Stimulated activated CD4-positive, alpha-beta T cell treated with anti-CD3 and anti-CD28 coated beads, Interleukin-12 subunit alpha, Interleukin-12 subunit beta, amount 100 ng/mL, for 48 hours (primary cell): Measurements from ENCODE around the gene TIE1.

ENCODE experiments used
- DNase-seq, 3 donors: peaks; one replicate each; pipeline ENCODE4 v3.0.0-alpha.2; 2020; ENCODE audit warnings: low read depth in 2 of 3, low spot score in 1 of 3

TIE1 gene

DNA sequence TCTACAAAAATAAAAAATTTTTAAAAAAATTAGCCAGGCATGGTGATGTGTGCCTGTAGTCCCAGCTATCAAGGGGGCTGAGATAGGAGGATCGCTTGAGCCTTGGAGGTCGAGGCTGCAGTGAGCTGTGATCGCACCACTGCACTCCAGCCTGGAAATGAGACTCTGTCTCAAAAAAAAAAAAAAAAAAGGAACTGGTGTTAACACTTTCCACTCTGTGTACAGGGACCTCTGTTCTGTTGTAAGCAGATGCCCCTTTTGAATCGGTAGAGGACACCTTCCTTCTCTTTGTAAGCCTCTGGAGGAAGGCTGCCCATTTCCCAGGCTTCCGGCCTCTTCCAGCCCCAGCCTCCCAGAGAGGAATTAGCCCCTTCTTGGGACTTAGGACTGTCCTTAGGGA is 8.1 kb upstream of the TIE1 start:
- no peak for DNase-seq

DNA sequence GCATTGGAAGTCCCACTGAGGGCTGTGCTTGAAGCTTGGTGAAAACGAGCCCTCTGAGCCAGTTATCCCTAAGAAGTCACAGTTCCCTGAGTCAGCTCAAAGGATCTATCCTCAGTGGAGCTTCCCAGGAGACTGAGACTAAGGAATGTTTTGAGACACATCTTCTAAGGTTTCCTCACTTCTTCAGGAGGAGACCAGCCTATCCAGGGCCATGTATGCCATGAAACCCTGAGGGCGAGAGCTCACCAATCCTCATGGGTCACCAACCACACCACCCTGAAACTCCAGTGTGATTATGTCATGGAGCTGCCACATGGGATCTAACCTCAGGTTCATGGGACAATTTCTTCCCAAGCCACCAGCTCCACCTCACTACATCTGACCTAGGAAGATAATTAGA is 7.6 kb upstream of the TIE1 start:
- DNase-seq, result no peak

DNA sequence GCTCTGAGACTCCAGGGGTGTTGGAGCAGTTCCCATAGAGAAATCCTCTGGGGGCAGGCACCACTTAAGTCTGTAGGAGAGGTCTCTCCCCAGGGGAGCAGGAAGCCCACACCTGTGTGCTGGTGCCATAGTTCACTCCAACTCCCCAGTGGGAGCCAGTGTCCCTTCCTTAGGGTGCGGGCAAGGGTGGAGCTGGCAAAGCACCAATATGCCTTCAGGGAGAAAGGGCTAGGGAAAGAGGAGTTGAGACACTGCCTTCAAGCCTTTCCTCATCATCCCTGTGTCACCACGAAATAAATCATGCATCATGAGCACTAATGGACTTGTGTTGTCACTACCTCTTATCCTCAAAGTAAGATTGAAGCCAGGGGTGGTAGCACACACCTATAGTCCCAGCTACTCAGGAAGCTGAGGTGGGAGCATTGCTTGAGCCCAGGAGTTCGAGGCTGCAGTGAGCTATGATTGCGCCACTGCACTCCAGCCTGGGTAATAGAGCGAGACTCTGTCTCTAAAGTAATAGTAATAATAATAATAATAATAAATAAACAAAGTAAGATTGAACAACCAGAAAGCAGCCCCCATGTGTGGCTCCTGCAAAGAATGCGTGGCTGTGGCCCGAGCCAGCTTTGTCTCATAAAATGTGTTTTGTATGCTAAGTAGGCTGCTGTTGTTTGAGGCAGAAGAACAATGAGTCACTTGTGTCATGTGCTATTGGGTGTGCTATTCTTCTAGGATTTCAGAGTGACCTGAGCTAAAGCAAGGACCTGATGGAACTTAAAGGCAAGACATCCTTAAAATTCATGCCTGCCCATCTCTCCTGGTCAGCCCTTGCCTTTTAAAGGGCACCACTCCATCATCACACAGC is 6.7 kb upstream of the TIE1 start:
- DNase-seq, result no peak

DNA sequence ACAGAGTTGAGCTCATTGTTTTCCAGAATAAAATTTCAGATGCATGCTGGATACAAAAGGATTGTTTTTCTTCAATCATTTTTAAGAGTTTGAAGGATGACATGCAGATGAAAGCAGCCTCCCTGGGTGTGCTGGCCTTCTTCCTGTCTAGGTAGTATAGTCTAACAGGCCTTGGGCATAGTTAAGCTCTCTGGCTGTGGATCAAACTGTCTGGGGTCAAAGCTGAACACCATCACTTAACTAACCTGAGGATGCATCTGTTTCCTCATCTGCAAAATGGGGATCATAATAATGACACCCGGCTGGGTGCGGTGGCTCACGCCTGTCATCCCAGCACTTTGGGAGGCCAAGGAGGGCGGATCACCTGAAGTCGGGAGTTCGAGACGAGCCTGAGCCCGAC is 6.0 kb upstream of the TIE1 start:
- no peak for DNase-seq

DNA sequence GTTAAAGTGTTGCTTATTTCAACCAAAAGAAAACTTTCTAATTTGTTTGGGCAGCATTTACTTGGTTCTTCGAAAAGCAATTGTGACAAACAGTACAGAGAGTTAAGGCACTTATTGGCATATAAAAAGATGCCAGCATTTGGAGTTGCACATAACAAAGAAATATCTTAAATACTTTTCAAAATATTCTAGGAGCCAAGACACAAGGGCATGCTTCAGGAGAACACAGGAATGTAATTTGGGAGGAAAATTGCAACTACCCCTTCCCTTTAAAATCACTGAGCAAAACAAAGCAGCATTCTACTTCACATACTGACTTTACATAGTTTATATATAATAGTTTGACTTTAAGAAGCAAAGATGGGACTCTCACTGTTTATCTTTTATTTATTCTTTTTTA is 4.6 kb upstream of the TIE1 start:
- DNase-seq, result no peak

DNA sequence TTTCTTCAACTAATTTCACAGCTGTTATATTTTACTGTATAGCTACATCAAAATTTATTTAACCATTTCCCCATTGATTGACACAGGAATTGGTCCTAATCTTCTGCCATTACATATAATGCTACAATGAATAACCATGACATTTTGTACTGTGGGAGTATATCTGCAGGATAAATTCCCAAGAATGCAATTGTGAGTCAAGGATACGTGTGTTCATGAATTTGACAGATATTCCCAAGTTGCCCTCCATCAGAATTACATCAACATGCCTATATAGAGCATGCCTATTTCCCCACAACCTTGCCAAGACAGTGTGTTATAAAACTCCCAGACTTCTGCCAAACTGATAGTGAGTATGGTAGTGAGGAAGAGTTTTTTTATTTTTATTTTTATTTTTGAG is 2.7 kb upstream of the TIE1 start:
- DNase-seq, result no peak

DNA sequence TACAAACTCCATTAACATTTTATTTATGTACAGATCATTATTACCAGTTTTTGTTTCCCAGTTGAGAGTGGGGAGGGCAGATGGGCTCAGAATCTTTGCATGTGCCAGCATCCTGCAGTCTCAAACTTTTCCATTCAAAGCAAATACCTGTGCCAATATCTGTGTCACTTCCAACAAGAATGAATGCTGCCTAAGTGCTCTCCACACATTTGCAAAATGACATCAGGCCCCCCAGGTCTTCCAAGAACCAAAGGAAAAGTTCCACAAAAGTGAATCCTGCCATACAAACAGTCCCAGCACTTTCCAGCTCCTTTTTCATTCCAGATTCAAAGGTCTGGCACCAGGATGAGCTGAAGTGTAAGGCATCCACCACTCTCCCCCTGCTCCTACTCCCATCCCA is 1.7 kb upstream of the TIE1 start:
- DNase-seq, result no peak

DNA sequence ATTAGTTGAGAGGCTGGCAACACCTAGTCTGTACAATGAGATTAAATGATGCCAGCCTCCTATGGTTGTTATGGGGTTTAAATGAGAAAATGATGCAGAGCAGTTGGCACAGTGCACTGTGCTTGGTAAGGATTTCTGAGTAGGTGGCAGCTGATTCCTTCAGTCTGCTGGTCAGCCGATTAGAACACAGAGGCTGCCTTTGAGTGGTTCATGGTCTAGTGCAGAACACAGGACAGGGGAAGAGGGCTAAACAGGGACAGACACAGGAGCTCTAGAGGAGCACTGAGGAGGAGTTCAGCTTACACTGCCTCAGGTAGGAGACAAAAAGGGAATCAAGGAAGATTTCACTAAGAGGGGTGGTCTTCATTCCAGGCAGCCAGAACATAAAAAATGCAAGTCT is 1.4 kb downstream of the TIE1 start:
- DNase-seq, result no peak

DNA sequence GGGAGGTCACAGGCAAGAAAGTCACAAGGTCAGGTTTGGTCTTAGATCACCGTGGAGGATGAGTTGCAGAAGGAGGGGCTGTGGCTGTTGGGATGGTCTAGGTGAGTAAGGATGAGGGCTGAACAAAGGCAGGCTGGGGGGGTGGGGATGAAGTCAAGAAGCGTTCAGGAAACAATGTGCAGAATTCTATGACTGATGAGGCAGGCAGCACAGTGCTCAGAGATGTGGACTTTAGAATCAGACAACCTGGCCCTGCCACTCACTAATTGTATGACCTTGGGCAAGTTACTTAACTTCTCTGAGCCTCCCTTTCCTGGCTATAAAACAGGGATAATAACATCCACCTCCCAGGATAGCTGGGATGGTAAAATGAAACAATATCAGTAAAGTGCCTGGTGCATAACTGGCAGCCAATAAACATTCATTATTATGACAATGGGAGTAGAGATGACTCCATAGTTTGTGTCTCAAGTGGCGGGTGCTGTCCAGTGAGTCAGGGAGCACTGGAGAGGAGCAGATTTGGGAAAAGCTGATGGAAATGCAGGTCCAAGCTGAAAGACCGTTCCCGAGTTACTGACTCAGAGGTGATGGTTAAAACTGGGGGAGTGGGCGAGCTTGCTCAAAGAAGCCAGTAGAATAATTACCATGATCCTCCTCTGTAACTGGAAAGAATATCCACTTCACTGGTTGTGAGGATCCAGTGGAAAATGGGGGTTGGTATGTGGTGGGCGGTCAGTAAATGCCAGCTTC is 2.1 kb downstream of the TIE1 start:
- no peak for DNase-seq

DNA sequence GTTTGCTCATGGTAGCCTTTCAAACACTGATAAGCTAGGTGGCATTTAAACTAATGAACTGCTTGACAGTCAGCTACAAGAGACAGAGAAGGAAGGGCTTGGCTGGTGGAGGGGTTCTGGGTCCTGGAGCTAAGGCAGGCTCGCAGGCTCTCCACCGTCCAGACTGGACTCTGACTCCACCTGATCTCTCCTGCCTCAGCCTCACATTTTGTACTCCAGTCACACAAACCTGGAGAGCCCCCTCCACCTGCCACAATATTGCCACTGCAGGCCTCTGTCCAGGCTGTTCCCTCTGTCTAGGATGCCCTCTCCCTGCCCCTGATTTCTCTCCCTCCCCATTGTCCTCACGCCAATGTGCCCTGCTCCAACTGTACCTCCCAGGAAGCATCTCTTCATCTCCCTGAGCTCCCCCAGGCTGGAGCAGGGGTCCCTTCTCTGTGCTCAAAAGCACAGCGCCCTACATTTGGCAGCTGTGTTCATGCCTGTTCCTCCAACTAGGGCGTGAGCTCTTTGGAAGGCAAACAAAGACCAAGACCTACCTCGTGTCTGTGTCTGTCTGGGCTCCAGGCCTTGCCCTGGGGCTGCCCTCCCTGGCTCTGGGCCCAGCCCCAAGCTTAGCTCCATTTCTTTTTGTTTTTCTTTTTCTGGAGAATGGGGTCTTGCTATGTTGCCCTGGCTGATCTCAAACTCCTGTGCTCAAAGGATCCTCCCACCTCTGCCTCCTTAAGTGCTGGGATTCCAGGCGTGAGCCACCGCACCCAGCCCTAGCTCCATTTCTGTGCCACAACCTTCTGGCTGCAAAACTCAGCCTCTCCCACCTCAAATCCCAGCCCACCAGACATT is 2.9 kb downstream of the TIE1 start:
- no peak for DNase-seq

DNA sequence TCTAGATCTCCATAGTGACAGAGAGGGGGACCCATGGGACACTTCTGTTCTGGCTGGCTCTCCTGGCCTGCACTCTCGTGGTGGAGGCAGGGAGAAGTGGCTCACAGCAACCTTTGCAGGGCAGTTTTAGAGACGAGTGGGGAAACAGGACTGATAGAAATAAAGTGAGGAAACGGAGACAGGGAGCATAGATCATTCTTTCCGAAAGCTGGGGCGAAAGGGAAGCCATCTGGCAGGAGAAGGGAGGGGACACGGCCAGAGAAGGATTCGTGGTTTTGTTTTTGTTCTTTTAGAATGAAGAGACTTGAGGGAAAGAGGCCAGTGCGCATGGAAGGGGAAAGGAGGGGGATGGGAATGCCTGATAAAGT is 3.5 kb downstream of the TIE1 start:
- no peak for DNase-seq

DNA sequence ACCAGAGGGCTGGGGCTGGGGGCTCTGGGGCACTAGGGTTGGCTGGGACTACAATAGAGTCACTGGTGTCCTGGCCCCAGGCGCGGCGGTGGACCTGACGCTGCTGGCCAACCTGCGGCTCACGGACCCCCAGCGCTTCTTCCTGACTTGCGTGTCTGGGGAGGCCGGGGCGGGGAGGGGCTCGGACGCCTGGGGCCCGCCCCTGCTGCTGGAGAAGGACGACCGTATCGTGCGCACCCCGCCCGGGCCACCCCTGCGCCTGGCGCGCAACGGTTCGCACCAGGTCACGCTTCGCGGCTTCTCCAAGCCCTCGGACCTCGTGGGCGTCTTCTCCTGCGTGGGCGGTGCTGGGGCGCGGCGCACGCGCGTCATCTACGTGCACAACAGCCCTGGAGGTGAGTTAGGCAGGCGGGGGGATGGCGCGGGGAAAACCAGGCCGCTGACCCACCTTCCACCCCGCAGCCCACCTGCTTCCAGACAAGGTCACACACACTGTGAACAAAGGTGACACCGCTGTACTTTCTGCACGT is 4.1 kb downstream of the TIE1 start:
- DNase-seq, result no peak

DNA sequence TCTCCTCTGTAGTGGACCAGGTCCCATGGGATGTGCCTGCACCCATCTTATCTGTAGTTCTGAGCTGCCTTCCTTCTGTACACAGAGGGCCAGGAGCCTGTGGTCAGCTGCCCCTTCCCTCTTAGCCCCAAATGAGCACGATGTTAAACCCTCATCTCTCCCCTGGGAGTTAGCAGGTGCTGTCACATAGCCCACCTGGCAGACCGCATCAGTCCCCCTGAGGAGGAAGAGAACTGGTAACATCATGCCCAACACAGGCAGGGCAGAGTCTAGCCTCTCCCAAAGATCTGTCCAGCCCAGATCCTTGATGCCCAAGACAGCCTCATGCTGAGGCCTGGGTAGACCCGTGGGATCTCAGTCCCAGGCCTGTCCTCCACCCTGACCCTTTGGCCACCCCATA is 4.7 kb downstream of the TIE1 start:
- DNase-seq, result no peak

DNA sequence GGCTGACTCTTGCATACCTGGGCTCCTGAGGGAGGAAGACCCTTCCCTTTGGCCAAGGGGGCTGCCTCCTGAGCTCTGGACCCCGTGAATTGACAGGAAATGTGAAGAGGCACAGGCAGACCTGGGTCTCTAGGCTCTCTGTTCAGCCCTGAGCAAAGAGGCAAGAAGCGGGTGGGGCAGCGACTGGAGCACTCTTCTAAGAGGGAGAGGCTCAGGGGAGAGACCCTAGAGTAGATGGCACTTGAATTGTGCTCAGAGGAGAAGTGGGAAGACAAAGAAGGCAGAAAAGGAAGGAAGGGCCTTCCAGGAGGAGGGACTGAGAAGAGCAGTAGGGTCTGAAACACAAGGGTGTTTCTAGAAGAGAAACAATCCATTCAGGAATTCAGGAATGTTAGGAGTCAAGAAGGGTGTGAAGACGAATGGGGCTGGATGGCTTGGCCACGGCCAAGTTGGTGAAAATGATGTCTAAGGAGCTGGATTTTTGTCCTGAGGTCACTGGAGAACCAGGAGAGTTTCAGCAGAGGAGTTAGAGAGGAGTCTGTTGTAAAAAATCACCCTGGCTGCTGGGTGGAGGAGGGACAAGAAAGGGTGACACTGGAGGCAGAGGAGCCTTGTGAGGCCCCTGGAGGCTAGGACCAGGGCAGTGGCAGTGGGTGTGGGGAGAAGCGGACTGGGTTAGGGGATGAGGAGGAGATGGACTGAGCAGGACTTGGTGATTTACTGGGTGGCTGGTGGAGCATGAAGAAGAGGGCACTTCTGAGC is 5.3 kb downstream of the TIE1 start:
- DNase-seq, result no peak

DNA sequence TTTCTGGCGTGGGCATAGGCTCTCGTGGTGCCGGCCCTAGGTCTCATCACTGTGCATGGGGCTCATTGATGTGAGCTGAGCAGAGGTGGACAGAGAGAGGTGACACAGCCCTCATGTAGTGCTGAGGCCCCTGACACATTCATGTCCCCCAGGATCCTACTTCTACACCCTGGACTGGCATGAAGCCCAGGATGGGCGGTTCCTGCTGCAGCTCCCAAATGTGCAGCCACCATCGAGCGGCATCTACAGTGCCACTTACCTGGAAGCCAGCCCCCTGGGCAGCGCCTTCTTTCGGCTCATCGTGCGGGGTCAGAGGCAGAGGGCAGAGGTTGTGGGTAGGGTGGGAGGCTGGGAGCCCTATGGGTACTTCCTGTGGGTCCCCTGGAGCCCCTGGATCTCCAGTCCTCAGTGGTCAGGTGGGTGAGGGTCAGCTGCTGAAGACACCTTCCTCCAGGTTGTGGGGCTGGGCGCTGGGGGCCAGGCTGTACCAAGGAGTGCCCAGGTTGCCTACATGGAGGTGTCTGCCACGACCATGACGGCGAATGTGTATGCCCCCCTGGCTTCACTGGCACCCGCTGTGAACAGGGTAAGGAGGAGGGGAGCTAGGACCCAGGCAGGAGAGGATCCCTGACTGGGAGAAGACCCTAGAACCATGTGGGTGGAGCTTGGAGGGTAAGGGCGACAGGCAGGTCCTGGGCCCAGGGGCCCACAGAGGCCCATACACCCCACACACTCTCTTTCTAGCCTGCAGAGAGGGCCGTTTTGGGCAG is 6.1 kb downstream of the TIE1 start:
- no peak for DNase-seq

DNA sequence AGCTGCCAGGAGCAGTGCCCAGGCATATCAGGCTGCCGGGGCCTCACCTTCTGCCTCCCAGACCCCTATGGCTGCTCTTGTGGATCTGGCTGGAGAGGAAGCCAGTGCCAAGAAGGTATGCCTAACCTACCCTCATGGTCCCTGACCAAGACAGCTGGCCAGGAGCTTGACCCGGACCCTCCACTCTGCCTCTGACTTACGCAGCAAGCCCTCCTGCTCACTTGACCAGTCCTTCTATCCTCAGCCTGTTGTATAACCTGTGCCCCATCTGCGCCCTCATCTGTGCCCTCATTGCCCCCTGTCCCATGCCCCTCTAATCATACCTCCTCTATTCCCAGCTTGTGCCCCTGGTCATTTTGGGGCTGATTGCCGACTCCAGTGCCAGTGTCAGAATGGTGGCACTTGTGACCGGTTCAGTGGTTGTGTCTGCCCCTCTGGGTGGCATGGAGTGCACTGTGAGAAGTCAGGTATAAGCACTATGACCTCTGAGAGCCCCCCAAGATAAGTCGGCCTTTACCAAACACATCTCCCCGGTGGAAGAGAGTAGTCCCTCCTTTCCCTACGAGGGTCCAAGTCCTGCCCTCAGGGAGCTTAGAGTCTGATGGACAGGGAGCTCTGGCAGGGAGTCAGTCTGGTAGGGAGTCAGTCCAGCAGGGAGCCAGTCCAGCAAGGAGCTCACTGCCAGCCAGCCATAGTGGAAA is 6.8 kb downstream of the TIE1 start:
- no peak for DNase-seq

DNA sequence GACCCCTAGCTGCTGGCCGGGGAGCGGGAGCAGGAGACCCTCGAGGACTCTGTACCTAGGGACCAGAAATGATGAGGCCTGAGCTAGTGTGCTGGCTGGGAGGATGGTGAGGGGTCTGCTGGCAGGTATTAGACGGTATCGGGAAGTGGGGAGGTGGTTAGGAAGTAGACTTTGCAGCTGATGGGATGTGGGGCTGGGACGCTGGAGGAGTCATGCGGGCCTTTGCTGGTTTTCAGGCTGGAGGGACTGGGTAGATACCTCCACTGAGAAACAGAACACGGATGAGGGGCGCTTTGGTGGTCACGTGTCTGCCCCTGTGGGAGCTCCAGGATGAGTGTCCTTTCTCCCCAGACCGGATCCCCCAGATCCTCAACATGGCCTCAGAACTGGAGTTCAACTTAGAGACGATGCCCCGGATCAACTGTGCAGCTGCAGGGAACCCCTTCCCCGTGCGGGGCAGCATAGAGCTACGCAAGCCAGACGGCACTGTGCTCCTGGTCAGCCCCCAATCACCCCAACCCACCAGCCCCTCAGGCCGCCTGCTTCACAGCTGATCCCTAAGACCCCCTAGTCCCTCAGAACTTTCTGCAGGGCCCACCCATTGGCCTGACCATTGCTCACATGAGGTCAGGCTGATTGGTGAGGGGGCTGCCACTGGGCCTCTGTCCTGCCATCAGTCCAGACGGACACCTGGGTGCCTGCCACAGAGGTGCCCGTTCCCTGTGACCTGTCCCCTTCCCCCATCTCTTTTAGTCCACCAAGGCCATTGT is 8.0 kb downstream of the TIE1 start:
- DNase-seq, result no peak

DNA sequence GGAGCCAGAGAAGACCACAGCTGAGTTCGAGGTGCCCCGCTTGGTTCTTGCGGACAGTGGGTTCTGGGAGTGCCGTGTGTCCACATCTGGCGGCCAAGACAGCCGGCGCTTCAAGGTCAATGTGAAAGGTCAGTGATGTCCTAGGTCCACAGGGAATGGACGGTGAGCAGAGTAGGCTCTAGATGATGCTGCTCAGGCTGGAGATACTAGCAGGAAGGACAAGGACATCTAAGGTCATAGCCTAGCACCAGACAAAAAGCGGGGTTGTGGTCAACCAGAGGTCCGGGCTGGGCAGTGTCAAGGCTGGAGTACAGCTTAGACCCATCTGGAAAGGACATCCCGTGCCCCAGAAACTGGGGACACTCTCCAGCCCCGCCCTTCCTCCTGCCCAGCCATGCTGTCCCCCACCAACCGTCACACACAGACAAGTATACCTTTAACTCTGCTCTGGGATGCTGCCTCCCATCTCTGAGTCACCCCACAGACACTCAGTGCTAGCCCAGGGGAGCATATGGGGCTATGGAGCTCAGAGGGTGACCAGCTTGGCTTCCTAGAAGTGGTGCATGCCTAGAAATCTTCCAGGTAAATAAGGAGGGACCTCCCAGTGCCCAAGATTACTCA is 8.7 kb downstream of the TIE1 start:
- DNase-seq, result no peak
